Measurements from ENCODE around the gene KCNIP1.

DNA sequence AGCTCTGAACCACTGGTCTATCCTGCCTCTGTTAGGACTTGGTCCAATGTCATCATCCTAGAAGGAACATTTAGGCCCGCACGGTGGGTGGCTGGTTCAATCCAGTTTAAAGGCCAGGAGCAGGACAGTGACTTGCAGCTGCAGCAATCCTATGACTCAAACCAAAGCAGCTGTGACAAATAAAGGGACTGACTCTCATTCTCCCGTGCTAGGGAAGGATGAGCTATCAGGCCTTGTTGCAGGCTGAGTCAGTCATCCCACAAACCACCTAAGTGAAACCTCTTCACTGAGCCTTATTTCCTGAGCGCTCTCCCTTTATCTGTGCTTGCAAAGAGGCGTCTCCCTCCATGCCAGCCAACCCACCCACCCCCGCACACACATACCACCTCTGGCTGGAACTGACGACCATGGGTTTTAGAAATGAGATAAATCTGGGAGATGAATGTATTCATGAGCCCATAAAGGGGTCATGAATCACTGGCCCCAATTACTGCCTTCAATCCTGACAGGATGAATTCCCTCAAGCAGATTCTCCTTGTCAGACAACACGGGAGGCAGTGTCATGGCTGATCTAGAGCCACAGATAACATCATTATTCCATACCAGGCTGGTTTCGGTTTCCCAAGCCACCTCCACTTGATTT, 93.4 kb downstream of the KCNIP1 start:
- no peak for TF ChIP-seq CTCF (optimal IDR thresholded peaks at IDR 0.05 in 1 of 3, IDR thresholded peaks at IDR 0.05 in 1 of 3, conservative IDR thresholded peaks at IDR 0.05 in 1 of 3; ENCODE audit: extremely low read depth in 1 of 3, insufficient read depth in 2 of 3, low read length in 3 of 3)
- TF ChIP-seq EZH2 (IDR thresholded peaks at IDR 0.05; ENCODE audit: low read length): no peak

All from keratinocyte (primary cell).